K562 (cell line): ENCODE data around the gene TENM4. TPM values are rescaled to one million over a fixed set of nuclear protein-coding genes. Genes with fewer than 3 reads are reported as not detected.

Experiments used
- ATAC-seq: fragments of 200-7000 bp; cut with Tn5 transposase; 3 replicates; pipeline ENCODE4 v1.9.1; 2020; ENCODE audit warnings: moderate library complexity
- BruUV-seq: library from RNA; stranded (reverse); fragments of 400-500 nt; replicated peaks from 2 replicates; lab custom pipeline; 2021; lab: Mats Ljungman, UMichigan
- CTCF ChIA-PET: fragments of 300-600 bp; formaldehyde crosslinking; extraction: SDS; loops from one replicate; lab custom pipeline; 2021; ENCODE audit warnings: low intra/inter-chr PET ratio; lab: Yijun Ruan, JAX
- POLR2A ChIA-PET: fragments of 300-600, 350-650 bp; sonication (Branson Sonifier 250); formaldehyde crosslinking; extraction: SDS; loops from one replicate; lab custom pipeline; 2021; ENCODE audit warnings: antibody characterized with exemption, inconsistent platforms; lab: Yijun Ruan, JAX
- DNase-seq, 4 experiments: peaks; one replicate each; pipeline versions ENCODE4 v3.0.0 to v3.0.0-alpha.2; 2011 to 2018; ENCODE audit warnings: low spot score in 3 of 4, mixed read lengths in 3 of 4; ENCODE audit errors: extremely low read depth in 1 of 4
- FAIRE-seq: peaks from 2 replicates; lab custom pipeline; 2011; peaks lifted over from hg19 to GRCh38; lab: Jason Lieb, UNC
- H2AFZ ChIP-seq: 2 replicates; pipeline ENCODE4 v1.6.0; 2011; ENCODE audit warnings: low read depth, low read length, control low read depth, inconsistent platforms
- H3K27ac ChIP-seq: fragments of 200-600 bp; 3 replicates; pipeline ENCODE4 v1.8.0; 2011; ENCODE audit warnings: low read depth, mild to moderate bottlenecking, control low read depth, inconsistent platforms, low read length, moderate library complexity, mixed read lengths; ENCODE audit errors: extremely low read depth
- H3K27me3 ChIP-seq, 2 experiments: fragments of 300-600 bp in 1 of 2; 2 replicates in 1 of 2; 3 replicates in 1 of 2; pipeline versions ENCODE4 v1.6.0 to v1.8.0; 2011; ENCODE audit warnings: inconsistent platforms in 2 of 2, low read length in 2 of 2, mild to moderate bottlenecking in 1 of 2, mixed read lengths in 1 of 2, moderate library complexity in 1 of 2; ENCODE audit not compliant: control insufficient read depth in 2 of 2, insufficient read depth in 2 of 2
- H3K36me3 ChIP-seq: fragments of 300-600 bp; 3 replicates; pipeline ENCODE4 v1.8.0; 2011; ENCODE audit warnings: mild to moderate bottlenecking, low read length, inconsistent platforms; ENCODE audit not compliant: control insufficient read depth, insufficient read depth
- H3K4me1 ChIP-seq, 2 experiments: fragments of 200-600 bp in 1 of 2; replicated peaks in 1 of 2; 2 replicates in 1 of 2; 3 replicates in 1 of 2; pipeline versions ENCODE4 v1.5.1 to v1.8.0; 2011; ENCODE audit warnings: inconsistent platforms in 2 of 2, low read length in 2 of 2, mild to moderate bottlenecking in 1 of 2, mixed read lengths in 1 of 2, moderate library complexity in 1 of 2; ENCODE audit not compliant: control insufficient read depth in 2 of 2, insufficient read depth in 2 of 2
- H3K4me2 ChIP-seq: 2 replicates; pipeline ENCODE4 v1.6.1; 2011; ENCODE audit warnings: low read length, control low read depth, inconsistent platforms, mixed read lengths; ENCODE audit not compliant: insufficient read depth
- H3K4me3 ChIP-seq: fragments of 200-600 bp; sonication (generic), shearing (Covaris generic); 2 replicates; pipeline ENCODE4 v1.5.1; 2016; ENCODE audit warnings: control low read depth, inconsistent platforms
- H3K79me2 ChIP-seq: fragments of 200-600 bp; 3 replicates; pipeline ENCODE4 v1.8.0; 2011; ENCODE audit warnings: low read length, inconsistent platforms; ENCODE audit not compliant: control insufficient read depth, insufficient read depth
- H3K9ac ChIP-seq, 2 experiments: 2 replicates each; pipeline versions ENCODE4 v1.6.0 to v1.6.1; 2011; ENCODE audit warnings: low read depth in 2 of 2, low read length in 2 of 2, control low read depth in 1 of 2, inconsistent platforms in 1 of 2, mild to moderate bottlenecking in 1 of 2, mixed read lengths in 1 of 2; ENCODE audit not compliant: insufficient read depth in 1 of 2
- H3K9me1 ChIP-seq: one replicate; pipeline ENCODE4 v1.6.0; 2011; ENCODE audit warnings: inconsistent platforms, mild to moderate bottlenecking, low read length, moderate library complexity; ENCODE audit not compliant: control insufficient read depth, insufficient read depth
- H3K9me3 ChIP-seq: replicated peaks from 2 replicates; pipeline ENCODE4 v1.5.1; 2011; ENCODE audit warnings: low read depth, low read length, inconsistent platforms; ENCODE audit not compliant: control insufficient read depth, insufficient read depth
- H4K20me1 ChIP-seq: replicated peaks from 2 replicates; pipeline ENCODE4 v1.6.1; 2011; ENCODE audit warnings: low read length, inconsistent platforms, mixed read lengths; ENCODE audit not compliant: control insufficient read depth, insufficient read depth
- DPF2 ChIP-seq: fragments of 450-650 bp; IDR thresholded peaks from 2 replicates; pipeline ENCODE4 v1.6.1; 2016
- IRF9 ChIP-seq: fragments of 450-650 bp; IDR thresholded peaks from 2 replicates; pipeline ENCODE4 v1.6.1; 2016; ENCODE audit warnings: missing biosample characterization, missing genetic modification characterization
- RFX5 ChIP-seq: IDR thresholded peaks from 2 replicates; pipeline ENCODE4 v1.6.1; 2011; ENCODE audit warnings: low read depth, mild to moderate bottlenecking, improper control_type of control experiment, low read length
- ZNF224 ChIP-seq: sonication (generic); formaldehyde crosslinking; IDR thresholded peaks from 2 replicates; pipeline ENCODE4 v1.8.0; 2022; ENCODE audit warnings: mild to moderate bottlenecking, missing genetic modification reagents
- ZNF24 ChIP-seq: fragments of 450-650 bp; IDR thresholded peaks from 2 replicates; pipeline ENCODE4 v1.6.1; 2016
- WGBS: fragments of 100-300 bp; shearing (Covaris generic); methylation state at CpG from one replicate; pipeline ENCODE4 v1.1.6; 2016; ENCODE audit warnings: low coverage, mixed read lengths; ENCODE audit not compliant: insufficient coverage; ENCODE audit errors: missing lambda C conversion rate; 5-methylcytosine and 5-hydroxymethylcytosine counted together
- in situ Hi-C: fragments of 300-500 bp; cut with MboI; formaldehyde crosslinking; loops from 4 replicates; pipeline ENCODE4 v1.15.0; 2018; ENCODE audit warnings: inconsistent platforms, mixed read lengths
- intact Hi-C: fragments of 100-400 bp; cut with micrococcal nuclease; formaldehyde crosslinking; loops from 2 replicates; pipeline ENCODE4 v1.14.2; 2022
- polyA plus RNA-seq, 8 experiments: library from polyadenylated mRNA; depleted of rRNA in 4 of 8; stranded (reverse) in 5 of 8; unstranded in 3 of 8; fragments of >200 nt; fragmentation: Nextera tagmentation in 2 of 8; fragmentation: Illumina TruSeq in 1 of 8; extraction: Ambion mirVana in 2 of 8; extraction: Trizol in 1 of 8; gene quantifications; 2 replicates each; pipeline versions ENCODE4 v1.2.1 to v1.2.3, GENCODE V29; 2011 to 2014; ENCODE audit warnings: inconsistent platforms in 1 of 8, missing spikeins in 1 of 8
- total RNA-seq, 7 experiments: library from RNA; depleted of rRNA in 6 of 7; stranded (reverse); fragments of >200 nt in 6 of 7; fragmentation: Illumina TruSeq in 2 of 7; extraction: Trizol in 2 of 7; gene quantifications; 2 replicates each; pipeline versions ENCODE4 v1.2.1 to v1.2.3, GENCODE V29; 2011 to 2021; ENCODE audit warnings: low replicate concordance in 1 of 7
- TF ChIP-seq, protein P1 (sequence below): fragments of 250-450 bp; sonication (Bioruptor Pico); IDR thresholded peaks from 2 replicates; pipeline ENCODE4 v1.5.0; 2021; ENCODE audit warnings: mild to moderate bottlenecking, moderate library complexity
- TF ChIP-seq, protein P2 (sequence below): sonication (generic); formaldehyde crosslinking; IDR thresholded peaks from 2 replicates; pipeline ENCODE4 v1.8.1; 2023; ENCODE audit warnings: missing genetic modification reagents, mild to moderate bottlenecking, borderline replicate concordance

The TENM4 gene
- total and polyA plus RNA-seq, 9 of the 15 experiments (the other 6 are each of a cell fraction or from before 2014, with no cell fraction given), result 0.16 TPM; not detected in 8

DNA sequence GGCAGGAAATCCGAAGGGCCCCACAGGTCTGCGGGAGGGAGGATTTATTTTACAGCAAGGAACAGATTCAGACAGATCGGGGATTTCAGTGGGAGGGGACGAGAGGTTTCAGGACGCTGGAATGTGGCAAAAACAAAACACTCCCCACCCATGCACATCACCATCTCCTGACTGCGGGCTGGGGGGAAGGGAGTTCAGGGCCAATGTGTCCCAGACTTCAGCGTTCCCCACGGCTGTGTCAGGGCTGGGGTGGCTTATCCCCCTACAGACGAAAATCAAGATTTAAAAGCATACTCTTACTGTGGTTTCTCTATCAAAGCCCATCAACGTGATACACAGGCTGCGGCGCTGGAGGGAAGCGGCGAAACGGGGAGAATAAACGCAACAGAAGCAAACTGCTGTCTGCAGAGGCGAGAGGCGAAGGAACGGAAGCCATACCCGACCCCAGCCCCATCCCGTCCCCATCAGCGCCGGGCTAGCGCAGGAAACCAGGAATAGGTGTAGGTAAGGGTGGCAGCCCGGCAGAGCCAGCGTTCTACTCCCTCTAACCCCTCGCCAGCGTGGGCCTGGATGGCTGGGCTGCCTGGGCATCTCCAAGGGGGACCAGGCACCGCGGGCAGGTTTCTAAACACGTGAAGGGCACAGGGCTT, 2.7 kb downstream of the TENM4 start:
- FAIRE-seq, result no peak
- intact Hi-C loops, result no loop called here
- no TSS peak for BruUV-seq
- TF ChIP-seq, protein P1, sequence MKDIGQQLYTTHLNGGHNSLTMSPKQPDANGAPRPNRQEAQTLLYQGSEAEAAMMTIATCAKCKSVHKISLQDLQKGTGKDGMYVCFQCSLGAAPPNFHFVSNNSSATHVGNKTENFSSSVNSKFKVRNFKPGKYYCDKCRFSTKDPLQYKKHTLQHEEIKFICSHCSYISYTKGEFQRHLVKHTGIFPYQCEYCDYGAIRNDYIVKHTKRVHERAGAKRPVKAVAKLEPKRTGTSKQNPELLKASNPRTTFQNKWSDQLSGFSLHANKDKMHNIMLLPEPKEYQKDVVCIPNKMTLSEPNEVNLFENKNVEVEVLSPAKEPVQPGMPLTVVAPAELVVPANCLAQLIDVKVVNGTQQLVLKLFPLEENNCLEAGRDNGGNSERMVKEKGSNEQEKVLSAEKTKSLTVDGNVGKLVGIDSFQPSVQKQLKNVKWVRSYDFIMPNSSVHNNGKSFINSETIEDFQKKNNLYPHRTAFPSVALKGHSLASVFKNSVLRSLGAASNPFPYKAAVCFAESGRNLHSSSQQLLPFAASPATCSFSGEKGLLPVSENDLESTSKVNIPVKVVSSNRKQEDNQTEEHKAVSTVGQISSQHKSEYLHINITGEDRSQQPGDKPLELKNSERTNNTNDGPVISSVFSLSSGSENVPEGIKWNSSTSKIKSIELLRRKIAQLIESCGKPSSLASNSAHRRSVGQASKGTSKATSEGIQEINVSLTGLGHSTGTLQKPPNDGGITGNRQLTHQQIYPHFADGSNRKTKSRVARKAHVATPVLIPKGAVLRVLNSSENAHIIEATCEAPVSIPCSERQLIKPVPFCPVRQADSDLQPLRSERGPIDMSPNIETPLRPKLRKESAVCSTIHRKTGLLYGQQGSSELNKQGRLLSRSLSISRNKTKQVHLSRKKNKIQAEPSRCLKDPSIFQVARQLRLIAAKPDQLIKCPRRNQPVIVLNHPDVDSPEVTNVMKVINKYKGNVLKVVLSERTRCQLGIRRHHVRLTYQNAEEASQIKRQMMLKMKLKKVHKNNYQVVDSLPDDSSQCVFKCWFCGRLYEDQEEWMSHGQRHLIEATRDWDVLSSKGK (CRISPR knock-in tag), result no peak
- TF ChIP-seq, protein P2, sequence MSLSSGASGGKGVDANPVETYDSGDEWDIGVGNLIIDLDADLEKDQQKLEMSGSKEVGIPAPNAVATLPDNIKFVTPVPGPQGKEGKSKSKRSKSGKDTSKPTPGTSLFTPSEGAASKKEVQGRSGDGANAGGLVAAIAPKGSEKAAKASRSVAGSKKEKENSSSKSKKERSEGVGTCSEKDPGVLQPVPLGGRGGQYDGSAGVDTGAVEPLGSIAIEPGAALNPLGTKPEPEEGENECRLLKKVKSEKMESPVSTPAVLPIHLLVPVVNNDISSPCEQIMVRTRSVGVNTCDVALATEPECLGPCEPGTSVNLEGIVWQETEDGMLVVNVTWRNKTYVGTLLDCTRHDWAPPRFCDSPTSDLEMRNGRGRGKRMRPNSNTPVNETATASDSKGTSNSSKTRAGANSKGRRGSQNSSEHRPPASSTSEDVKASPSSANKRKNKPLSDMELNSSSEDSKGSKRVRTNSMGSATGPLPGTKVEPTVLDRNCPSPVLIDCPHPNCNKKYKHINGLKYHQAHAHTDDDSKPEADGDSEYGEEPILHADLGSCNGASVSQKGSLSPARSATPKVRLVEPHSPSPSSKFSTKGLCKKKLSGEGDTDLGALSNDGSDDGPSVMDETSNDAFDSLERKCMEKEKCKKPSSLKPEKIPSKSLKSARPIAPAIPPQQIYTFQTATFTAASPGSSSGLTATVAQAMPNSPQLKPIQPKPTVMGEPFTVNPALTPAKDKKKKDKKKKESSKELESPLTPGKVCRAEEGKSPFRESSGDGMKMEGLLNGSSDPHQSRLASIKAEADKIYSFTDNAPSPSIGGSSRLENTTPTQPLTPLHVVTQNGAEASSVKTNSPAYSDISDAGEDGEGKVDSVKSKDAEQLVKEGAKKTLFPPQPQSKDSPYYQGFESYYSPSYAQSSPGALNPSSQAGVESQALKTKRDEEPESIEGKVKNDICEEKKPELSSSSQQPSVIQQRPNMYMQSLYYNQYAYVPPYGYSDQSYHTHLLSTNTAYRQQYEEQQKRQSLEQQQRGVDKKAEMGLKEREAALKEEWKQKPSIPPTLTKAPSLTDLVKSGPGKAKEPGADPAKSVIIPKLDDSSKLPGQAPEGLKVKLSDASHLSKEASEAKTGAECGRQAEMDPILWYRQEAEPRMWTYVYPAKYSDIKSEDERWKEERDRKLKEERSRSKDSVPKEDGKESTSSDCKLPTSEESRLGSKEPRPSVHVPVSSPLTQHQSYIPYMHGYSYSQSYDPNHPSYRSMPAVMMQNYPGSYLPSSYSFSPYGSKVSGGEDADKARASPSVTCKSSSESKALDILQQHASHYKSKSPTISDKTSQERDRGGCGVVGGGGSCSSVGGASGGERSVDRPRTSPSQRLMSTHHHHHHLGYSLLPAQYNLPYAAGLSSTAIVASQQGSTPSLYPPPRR, result no peak
- no peak for TF ChIP-seq DPF2
- no peak for TF ChIP-seq ZNF224 (CRISPR knock-in tag)
- no peak for TF ChIP-seq IRF9
- no peak for TF ChIP-seq RFX5
- TF ChIP-seq ZNF24, result no peak
- TF ChIP-seq, all 486 proteins: peak for 0
- 1% methylated on average over 30 of the region's 31 CpGs for WGBS
- Histone ChIP-seq H3K4me3 (no peak overlapping the region), H2AFZ (no peak overlapping the region), H3K9me1 (no peaks in the 10 kb centered on the region), H3K36me3 (no peaks in the 10 kb centered on the region), H4K20me1 (no peaks in the 10 kb centered on the region; the same call in 1 of the 2 replicates), H3K4me2 (no peak overlapping the region), H3K4me1 (peaks cover 0 to 12% of the 10 kb centered on the region in 2 experiments; a peak in 2 of 5 replicates), H3K27me3 (peaks cover 4 to 49% of the 10 kb centered on the region in 2 experiments; a peak in 3 of 5 replicates), H3K9me3 (no peaks in the 10 kb centered on the region), H3K9ac (no peak overlapping the region), H3K27ac (no peak overlapping the region), H3K79me2 (no peaks in the 10 kb centered on the region)
- in situ Hi-C loops, result no loop called here
- ATAC-seq (no peak), DNase-seq (no peak)
- ChIA-PET CTCF (no interaction called here), POLR2A (no interaction called here)
